ENCODE data around the gene ZC3H11A.

Gene ZC3H11A

DNA sequence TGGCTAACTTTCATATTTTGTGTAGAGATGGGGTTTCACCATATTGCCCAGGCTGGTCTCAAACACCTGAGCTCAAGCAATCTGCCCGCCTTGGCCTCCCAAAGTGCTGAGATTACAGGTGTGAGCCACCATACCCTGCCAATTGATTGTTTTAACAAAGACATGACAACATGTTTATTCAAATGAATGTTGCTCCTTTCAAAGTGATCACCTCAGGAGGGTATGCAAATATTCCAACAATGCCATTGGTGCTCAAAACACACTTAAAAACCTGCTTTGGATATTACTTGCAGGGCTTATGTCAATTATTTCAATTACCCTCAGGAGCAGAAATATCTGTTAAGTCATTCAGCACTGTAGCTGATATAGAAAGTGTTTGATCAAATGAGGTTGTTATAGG lies 22.6 kb upstream of the ZC3H11A start:
- TF ChIP-seq, protein P1, sequence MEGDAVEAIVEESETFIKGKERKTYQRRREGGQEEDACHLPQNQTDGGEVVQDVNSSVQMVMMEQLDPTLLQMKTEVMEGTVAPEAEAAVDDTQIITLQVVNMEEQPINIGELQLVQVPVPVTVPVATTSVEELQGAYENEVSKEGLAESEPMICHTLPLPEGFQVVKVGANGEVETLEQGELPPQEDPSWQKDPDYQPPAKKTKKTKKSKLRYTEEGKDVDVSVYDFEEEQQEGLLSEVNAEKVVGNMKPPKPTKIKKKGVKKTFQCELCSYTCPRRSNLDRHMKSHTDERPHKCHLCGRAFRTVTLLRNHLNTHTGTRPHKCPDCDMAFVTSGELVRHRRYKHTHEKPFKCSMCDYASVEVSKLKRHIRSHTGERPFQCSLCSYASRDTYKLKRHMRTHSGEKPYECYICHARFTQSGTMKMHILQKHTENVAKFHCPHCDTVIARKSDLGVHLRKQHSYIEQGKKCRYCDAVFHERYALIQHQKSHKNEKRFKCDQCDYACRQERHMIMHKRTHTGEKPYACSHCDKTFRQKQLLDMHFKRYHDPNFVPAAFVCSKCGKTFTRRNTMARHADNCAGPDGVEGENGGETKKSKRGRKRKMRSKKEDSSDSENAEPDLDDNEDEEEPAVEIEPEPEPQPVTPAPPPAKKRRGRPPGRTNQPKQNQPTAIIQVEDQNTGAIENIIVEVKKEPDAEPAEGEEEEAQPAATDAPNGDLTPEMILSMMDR (IDR thresholded peaks at IDR 0.05; ENCODE audit: low read depth, low read length) = no peak
- H3K4me3 ChIP-seq (ENCODE audit: low read depth, low read length) = no peak overlapping the region

DNA sequence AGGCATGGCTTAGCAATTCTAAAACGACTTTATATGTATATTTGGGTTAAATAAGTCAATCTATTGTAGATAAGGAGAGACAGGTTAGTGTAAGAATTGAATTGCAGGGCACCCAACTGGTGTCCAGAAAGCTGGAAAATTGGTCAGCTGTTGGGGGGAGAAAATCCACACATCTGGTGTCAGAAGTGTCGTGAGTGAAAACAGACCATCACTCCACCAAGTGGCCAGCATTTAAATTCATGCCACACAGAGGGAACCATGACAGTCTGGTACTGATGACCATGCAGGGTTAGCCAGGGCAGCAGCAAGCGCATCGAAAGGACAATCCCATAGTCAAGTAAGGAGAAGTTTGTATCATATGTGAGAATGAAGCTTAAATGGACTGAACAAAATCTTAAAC lies 18.8 kb upstream of the ZC3H11A start:
- TF ChIP-seq, protein P1 (IDR thresholded peaks at IDR 0.05; ENCODE audit: low read depth, low read length) = no peak

DNA sequence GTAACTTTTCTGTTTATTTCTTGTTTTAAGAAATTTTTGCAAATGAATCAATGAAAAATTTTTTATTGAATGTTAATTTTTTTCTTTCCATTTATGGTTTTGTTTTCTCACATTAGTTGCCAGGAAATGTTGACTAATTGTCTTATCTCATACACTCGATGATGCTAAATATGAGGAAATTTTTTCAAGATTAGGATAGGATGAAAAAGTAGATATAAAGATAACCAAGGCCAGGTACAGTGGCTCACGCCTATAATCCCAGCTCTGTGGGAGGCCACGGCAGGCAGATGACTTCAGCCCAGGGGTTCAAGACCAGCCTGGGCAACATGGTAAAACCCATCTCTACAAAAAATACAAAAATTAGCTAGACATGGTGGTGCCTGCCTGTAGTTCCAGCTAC lies 17.8 kb upstream of the ZC3H11A start:
- no peak overlapping the region for H3K4me3 ChIP-seq (ENCODE audit: low read depth, low read length)
- TF ChIP-seq, protein P1 (IDR thresholded peaks at IDR 0.05; ENCODE audit: low read depth, low read length) = no peak

More for the DNA sequence above, 18.8 kb upstream of the ZC3H11A start:
- H3K4me3 ChIP-seq (ENCODE audit: low read depth, low read length) = no peak overlapping the region

DNA sequence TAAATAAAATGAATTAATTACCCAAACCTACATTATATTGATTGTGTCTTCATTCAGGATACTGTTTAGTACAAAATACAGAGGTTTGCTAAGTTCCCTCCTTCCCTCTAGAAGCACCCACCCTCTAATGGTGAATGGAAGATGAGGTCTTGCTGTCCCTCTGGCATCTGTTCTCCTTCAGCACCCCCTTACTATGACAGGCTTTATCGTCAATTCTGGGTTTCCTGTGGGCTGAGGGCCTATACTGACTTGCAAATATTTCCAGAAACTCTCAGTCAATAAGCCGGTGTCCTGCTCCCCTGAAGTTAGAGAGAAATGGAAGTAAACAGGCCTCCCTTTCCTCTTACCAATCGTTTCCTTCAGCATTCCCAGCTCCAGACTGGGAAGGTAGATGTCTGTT lies 17.3 kb upstream of the ZC3H11A start:
- H3K4me3 ChIP-seq (ENCODE audit: low read depth, low read length) = no peak overlapping the region
- TF ChIP-seq, protein P1 (IDR thresholded peaks at IDR 0.05; ENCODE audit: low read depth, low read length) = no peak

DNA sequence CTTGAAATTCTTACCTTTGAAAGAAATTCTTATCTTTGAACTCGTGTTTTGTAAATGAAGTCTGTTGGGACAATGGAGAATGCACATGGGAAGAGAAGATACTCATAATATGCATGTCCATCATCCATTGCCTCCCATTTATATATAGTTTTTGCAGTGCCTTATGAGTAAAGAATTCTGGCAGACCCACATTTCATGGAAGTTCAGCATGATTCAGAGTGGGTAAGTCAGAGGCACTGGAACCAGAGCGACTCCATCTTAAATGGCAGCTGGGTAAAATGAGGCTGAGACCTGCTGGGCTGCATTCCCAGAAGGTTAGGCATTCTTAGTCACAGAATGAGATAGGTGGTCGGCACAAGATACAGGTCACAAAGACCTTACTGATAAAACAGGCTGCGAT lies 16.6 kb upstream of the ZC3H11A start:
- TF ChIP-seq, protein P1 (IDR thresholded peaks at IDR 0.05; ENCODE audit: low read depth, low read length) = no peak
- H3K4me3 ChIP-seq (ENCODE audit: low read depth, low read length) = no peak overlapping the region

DNA sequence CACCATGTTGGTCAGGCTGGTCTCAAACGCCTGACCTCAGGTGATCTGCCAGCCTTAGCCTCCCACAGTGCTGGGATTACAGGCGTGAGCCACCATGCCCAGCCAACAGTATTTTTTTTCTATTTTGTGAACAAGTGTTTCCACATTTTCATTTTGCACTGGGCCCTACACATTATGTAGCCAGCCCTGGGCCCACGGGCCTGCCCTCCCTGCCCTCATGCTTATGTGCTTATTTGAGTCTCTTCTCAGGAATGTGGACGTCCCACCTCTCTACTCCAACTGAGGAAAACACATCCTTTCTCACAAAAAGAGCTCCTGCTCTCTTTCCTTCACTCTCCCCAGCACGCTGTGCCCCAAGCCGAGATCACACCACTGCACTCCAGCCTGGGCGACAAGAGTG lies 13.5 kb upstream of the ZC3H11A start:
- TF ChIP-seq, protein P1 (IDR thresholded peaks at IDR 0.05; ENCODE audit: low read depth, low read length) = no peak
- H3K4me3 ChIP-seq (ENCODE audit: low read depth, low read length) = no peak overlapping the region

DNA sequence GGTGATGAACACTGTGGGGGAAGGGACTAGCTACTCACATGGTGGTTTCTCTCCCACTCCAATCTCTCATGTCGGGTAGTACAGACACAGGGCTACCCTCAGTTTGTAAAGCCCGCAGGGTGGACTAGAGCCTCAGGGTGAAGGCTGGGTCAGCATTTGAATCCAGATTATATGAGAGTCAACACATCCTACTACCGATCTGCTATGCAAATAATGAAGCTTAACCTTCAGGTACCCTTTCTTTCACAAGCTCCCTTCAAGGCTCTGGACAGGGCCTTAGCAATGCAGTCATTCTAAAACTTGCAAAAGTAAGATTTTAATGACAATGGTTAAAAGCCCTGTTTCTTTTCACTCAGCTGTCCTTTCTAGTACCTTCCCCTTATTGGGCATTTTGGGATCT lies 5.5 kb upstream of the ZC3H11A start:
- TF ChIP-seq, protein P1 (IDR thresholded peaks at IDR 0.05; ENCODE audit: low read depth, low read length) = no peak
- no peak overlapping the region for H3K4me3 ChIP-seq (ENCODE audit: low read depth, low read length)
